Prostate gland (tissue), 2 donors: ENCODE measurements around the gene GCLM.

ENCODE experiments used
- POLR2A ChIP-seq: fragments of 450-650 bp; IDR thresholded peaks from one replicate; pipeline ENCODE4 v1.6.1; 2016; ENCODE audit warnings: antibody characterized with exemption, mild to moderate bottlenecking
- POLR2AphosphoS5 ChIP-seq: sonication (generic); formaldehyde crosslinking; IDR thresholded peaks from one replicate; pipeline ENCODE4 v1.6.1; 2017; ENCODE audit warnings: antibody characterized with exemption
- TF ChIP-seq, protein P1 (sequence below), 4 experiments: fragments of 200-600 bp in 2 of 4; fragments of 450-650 bp in 2 of 4; sonication (generic) in 2 of 4; IDR thresholded peaks; 1 replicate in 3 of 4; 2 replicates in 1 of 4; pipeline ENCODE4 v1.5.1; 2016 to 2019; ENCODE audit warnings: antibody characterized with exemption in 4 of 4, mild to moderate bottlenecking in 2 of 4, moderate library complexity in 2 of 4

- TF ChIP-seq POLR2A (no peak), POLR2AphosphoS5 (no peak)
- TF ChIP-seq, protein P1, sequence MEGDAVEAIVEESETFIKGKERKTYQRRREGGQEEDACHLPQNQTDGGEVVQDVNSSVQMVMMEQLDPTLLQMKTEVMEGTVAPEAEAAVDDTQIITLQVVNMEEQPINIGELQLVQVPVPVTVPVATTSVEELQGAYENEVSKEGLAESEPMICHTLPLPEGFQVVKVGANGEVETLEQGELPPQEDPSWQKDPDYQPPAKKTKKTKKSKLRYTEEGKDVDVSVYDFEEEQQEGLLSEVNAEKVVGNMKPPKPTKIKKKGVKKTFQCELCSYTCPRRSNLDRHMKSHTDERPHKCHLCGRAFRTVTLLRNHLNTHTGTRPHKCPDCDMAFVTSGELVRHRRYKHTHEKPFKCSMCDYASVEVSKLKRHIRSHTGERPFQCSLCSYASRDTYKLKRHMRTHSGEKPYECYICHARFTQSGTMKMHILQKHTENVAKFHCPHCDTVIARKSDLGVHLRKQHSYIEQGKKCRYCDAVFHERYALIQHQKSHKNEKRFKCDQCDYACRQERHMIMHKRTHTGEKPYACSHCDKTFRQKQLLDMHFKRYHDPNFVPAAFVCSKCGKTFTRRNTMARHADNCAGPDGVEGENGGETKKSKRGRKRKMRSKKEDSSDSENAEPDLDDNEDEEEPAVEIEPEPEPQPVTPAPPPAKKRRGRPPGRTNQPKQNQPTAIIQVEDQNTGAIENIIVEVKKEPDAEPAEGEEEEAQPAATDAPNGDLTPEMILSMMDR (IDR thresholded peaks at IDR 0.05): no peak
These were observed 69.9 kb downstream of the GCLM start for GRCh38 chr1:93839307-93839706.
